C4-2B (cell line): ENCODE data around the gene UBE2E1.

Experiments used
- H3K27ac ChIP-seq: fragments of 450-650 bp; 2 replicates; pipeline ENCODE4 v1.5.1; 2017
- CTCF ChIP-seq: fragments of 450-650 bp; conservative IDR thresholded peaks from 2 replicates; pipeline ENCODE4 v1.5.1; 2017; ENCODE audit warnings: mild to moderate bottlenecking
- ZFX ChIP-seq: fragments of 450-650 bp; IDR thresholded peaks from 2 replicates; pipeline ENCODE4 v1.6.1; 2017

The UBE2E1 gene

DNA sequence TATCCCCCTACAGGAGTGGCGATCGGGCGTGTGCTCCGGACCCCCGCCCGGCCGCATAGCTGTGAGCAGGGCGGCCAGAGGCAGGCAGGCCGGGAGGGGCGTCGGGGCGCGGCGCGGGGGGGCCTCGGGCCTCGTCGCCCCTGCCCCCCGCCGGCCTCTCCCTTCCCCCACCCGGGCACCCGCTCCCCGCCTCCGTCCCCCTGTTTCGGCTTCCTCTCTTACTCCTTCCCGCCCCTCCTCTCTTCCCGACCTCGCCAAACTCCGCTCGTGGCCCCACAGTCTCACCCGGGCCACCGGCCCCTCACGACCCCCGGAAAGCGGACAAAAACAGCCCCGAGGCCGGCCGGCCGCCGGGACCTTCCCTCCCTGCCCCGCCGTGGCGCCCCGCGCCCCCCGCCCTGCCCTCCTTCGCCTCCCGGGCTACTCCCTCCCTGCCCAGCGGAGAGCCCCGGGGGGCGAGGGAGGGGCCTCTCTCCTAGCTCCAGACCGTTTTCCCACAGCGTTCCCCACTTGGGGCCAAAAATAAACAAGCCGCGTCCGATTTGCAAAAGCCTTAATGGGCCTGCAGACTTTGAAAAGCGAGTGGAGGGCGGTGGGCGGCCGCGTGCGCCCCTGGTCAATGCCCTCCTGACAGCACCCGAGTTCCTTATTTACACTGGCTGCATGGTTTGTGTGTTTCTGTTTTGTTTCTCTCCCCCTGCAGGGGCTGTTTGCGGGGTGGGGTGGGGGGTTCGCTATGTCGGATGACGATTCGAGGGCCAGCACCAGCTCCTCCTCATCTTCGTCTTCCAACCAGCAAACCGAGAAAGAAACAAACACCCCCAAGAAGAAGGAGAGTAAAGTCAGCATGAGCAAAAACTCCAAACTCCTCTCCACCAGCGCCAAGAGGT is 1.0 kb downstream of the UBE2E1 start:
- no peak for TF ChIP-seq ZFX
- TF ChIP-seq CTCF = no peak
- H3K27ac ChIP-seq = peak overlapping the region; percentile 92

DNA sequence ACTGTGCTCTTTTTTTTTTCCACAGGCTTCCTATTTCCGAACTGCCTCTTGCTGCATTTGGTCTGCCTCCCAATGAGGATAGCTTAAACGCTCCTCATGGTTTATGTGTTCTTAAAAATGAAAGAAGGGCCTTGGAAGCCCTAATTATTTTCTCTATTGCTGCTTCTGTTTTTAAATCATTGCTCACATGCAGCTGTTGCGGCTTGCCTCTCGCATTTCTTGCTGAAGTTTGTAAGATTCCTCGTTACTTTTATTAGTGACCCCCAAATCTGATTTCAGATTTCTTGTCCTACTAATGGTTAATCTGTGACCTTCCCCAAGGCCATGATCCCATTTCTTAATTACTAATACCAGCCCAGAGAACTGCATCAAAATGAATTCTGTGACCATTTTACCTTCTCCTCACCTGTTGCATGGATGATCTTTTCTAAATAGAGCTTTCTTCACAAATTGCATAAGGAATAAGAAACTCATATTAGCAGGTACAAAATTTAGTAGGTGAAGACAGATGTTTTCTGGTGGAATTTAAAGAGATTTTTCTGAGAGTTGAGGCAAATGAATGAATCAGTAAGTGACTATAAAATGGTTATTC is 1.8 kb downstream of the UBE2E1 start:
- peak overlapping the region; percentile 92 for H3K27ac ChIP-seq
- TF ChIP-seq ZFX = no peak
- no peak for TF ChIP-seq CTCF

- H3K27ac ChIP-seq = no peak overlapping the region
- TF ChIP-seq CTCF = no peak
These were observed 2.8 kb downstream of the UBE2E1 start for GRCh38 chr3:23808525-23808924.

GRCh38 chr3:23809294-23809693 is 3.5 kb downstream of the UBE2E1 start:
- no peak overlapping the region for H3K27ac ChIP-seq
- TF ChIP-seq CTCF = no peak
- no peak for TF ChIP-seq ZFX

DNA sequence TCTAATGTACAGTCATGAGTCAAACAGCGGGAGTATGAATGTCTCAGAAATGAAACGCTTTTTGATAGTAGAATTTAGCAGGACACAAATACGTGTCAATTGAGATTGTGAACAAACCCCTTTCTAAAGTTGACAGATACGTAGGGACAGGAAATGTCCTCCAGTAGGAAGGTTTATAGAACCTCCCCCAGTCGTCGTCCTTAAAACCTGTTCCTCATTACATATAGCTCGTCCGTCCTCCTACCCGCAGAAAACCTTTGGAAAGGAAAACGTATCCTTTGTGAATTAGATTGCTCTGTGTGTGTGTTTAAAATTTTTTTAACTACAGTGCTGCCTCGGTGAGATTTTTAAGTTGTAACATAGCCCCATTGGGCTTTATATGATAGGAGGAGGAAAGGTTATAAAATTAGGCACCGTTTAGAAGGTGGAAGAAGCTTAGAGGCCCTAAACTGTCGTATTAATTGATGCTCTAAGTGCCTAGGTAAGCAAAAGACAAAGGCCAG is 4.1 kb downstream of the UBE2E1 start:
- H3K27ac ChIP-seq = peak overlapping the region; percentile 96
- TF ChIP-seq ZFX (no peak), CTCF (no peak)

DNA sequence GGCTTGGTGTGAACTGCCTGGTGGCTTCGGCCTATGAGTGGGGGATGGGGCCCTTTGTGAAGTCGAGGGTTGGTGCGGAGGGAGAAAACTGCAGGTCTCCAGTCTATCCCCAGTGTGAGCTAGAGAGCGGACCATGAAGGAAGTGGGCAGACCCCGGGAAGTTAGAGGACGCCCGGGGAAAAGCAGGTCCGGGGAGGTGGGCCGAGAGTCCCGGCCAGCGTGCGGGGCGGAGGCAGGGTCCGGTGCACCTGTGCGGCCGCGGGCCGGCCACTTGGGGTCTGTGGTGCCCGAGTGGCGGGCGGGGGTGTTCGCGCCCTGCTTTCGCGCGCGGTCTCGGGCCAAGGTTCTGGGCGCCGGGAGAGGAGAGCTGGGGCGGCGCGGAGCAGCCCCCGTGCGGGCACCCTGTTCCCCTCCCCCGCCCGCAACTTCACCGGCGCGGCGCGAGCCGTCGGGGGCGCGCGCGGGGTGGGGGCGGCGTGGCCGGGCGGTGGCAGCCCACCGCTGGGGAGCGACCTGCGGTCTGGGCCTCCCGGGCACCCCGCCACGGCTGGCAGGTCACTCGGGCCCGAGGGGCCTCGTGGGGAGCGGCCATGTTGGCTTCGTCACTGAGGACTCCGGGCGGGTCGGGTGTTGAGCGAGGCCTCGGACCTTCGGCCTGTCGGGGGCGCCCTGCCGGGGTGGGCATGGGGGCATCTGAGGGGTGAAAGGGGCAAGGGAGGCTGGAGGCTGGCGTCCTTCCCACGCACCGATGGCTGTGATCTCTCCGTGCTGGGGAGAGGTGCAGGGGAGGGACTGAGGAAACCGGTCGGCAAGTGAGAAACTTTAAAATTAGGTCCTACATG is 4.8 kb downstream of the UBE2E1 start:
- peak overlapping the region; percentile 96 for H3K27ac ChIP-seq
- peak; percentile 74 for TF ChIP-seq ZFX
- peak; percentile 32 for TF ChIP-seq CTCF
